ENCODE results near the gene C5orf22.

C5orf22 gene

GRCh38 chr5:31587546-31587945 lies 55.4 kb downstream of the C5orf22 start:
- POLR2A ChIA-PET, result no interaction called here
- H3K9me3 ChIP-seq (ENCODE audit: control insufficient read depth, insufficient read depth, low read depth, low read length), result no peaks in the 10 kb centered on the region
- no peak overlapping the region for H3K4me3 ChIP-seq (ENCODE audit: low read depth, low read length)
- H3K4me1 ChIP-seq (ENCODE audit: control insufficient read depth, insufficient read depth, low read length), result no peaks in the 10 kb centered on the region
- TF ChIP-seq ZNF777 (tag by site-specific recombination; IDR thresholded peaks at IDR 0.05; ENCODE audit: borderline replicate concordance), result no peak
- TF ChIP-seq ZFP3 (tag by site-specific recombination; IDR thresholded peaks at IDR 0.05; ENCODE audit: low read depth), result no peak
- TF ChIP-seq, protein P1, sequence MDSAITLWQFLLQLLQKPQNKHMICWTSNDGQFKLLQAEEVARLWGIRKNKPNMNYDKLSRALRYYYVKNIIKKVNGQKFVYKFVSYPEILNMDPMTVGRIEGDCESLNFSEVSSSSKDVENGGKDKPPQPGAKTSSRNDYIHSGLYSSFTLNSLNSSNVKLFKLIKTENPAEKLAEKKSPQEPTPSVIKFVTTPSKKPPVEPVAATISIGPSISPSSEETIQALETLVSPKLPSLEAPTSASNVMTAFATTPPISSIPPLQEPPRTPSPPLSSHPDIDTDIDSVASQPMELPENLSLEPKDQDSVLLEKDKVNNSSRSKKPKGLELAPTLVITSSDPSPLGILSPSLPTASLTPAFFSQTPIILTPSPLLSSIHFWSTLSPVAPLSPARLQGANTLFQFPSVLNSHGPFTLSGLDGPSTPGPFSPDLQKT (IDR thresholded peaks at IDR 0.05; ENCODE audit: borderline replicate concordance, low read depth, low read length), result no peak
- no peak for TF ChIP-seq ZNF292 (tag by site-specific recombination; IDR thresholded peaks at IDR 0.05; ENCODE audit: borderline replicate concordance, low read depth)
- TF ChIP-seq ZNF660 (tag by site-specific recombination; IDR thresholded peaks at IDR 0.05), result no peak
- no peak for TF ChIP-seq KLF8 (tag by site-specific recombination; IDR thresholded peaks at IDR 0.05)
- TF ChIP-seq ZNF37A (tag by site-specific recombination; IDR thresholded peaks at IDR 0.05), result no peak
- TF ChIP-seq WT1 (tag by site-specific recombination; IDR thresholded peaks at IDR 0.05), result no peak
- no peak for TF ChIP-seq ZBTB11 (tag by site-specific recombination; conservative IDR thresholded peaks at IDR 0.05; ENCODE audit: low read depth)
- no peak for TF ChIP-seq PRDM4 (tag by site-specific recombination; IDR thresholded peaks at IDR 0.05)
- TF ChIP-seq ZNF670 (tag by site-specific recombination; IDR thresholded peaks at IDR 0.05; ENCODE audit: low read depth), result no peak
- no peak for TF ChIP-seq ZNF701 (tag by site-specific recombination; IDR thresholded peaks at IDR 0.05)
- TF ChIP-seq SP2 (tag by site-specific recombination; IDR thresholded peaks at IDR 0.05), result no peak
- no peak for TF ChIP-seq KLF17 (tag by site-specific recombination; IDR thresholded peaks at IDR 0.05)
- no peak for TF ChIP-seq ZNF501 (tag by site-specific recombination; IDR thresholded peaks at IDR 0.05)
- TF ChIP-seq GLI2 (tag by site-specific recombination; IDR thresholded peaks at IDR 0.05; ENCODE audit: borderline replicate concordance, low read depth), result no peak
- TF ChIP-seq, protein P2, sequence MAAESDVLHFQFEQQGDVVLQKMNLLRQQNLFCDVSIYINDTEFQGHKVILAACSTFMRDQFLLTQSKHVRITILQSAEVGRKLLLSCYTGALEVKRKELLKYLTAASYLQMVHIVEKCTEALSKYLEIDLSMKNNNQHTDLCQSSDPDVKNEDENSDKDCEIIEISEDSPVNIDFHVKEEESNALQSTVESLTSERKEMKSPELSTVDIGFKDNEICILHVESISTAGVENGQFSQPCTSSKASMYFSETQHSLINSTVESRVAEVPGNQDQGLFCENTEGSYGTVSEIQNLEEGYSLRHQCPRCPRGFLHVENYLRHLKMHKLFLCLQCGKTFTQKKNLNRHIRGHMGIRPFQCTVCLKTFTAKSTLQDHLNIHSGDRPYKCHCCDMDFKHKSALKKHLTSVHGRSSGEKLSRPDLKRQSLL (tag by site-specific recombination; IDR thresholded peaks at IDR 0.05), result no peak
- CTCF ChIA-PET, result interaction anchor here (1.9 kb wide), 1 partner anchor 238 kb away, joined by 6 read pairs; no protein-coding TSS in a partner anchor
- no peak overlapping the region for H3K27ac ChIP-seq (ENCODE audit: extremely low read depth, low read depth, low read length)
- H3K36me3 ChIP-seq (ENCODE audit: control insufficient read depth in 2 of 2, insufficient read depth in 1 of 2, low read length in 2 of 2), result no peaks in the 10 kb centered on the region

Data from HEK293 (cell line).